GM18951 (cell line): ENCODE measurements around the gene GLS2.
A peak's percentile ranks its signal among the peaks of the same experiment; 100 is the strongest.
"Not testable (repeated sequence)": the region's sequence is repeated elsewhere in the genome, so short reads cannot be mapped to it uniquely, and the experiment has no call there.

ENCODE experiments used
- POLR2A ChIP-seq: IDR thresholded peaks from 4 replicates; pipeline ENCODE4 v1.6.1; 2011; ENCODE audit warnings: mild to moderate bottlenecking; ENCODE audit not compliant: insufficient read length, insufficient read depth; ENCODE audit errors: extremely low read depth
- in situ Hi-C: fragments of 300-500 bp; cut with MboI; formaldehyde crosslinking; loops from one replicate; pipeline ENCODE4 v1.12.0; 2022; ENCODE audit warnings: low sequenced_read_pairs, mixed read lengths, inconsistent platforms; ENCODE audit not compliant: unreplicated experiment

The GLS2 gene

DNA sequence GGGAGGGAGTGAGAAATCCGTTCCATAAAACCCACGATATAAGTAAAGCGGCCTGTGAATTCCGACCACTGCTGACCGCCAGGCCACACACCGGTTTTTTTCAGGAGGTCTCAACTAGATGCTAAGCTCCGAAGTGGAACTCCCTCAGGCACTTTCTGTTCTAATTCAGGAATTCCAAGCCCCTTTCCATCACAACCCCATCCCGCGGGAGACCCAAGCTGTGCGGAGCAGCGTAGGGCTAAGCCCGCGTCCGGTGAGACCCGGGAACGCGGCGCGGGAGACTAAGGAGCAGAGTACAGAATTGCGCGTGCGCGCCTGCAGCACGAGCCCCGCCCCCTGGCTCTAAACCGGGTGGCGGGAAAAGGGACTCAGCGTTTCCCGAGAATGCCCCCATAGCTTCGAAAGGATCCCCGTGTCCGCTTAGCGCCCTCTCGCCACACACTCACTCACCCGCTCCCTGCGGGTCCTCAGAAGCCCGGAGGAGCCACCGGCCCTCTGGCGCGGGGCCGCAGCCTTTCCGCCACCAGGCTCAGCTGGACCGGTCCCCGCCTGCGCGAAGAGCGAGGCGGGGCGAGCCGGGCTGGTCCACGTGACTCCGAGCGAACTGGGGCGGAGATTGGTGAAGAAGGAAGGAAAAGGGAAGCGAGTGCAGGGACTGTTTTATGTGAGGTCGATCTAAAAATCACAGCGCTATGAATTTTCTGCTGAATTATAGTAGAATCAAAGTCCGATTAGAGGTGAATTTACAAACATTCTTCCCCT, 38.9 kb downstream of the GLS2 start, which contains the start of gene TIMELESS:
TSS of gene TIMELESS (minus strand) at position 567 of the 762 bp plus-strand sequence. CDS start 15,256 bp downstream, outside the sequence.
- in situ Hi-C loops: no loop called here
- peak; percentile 89 for TF ChIP-seq POLR2A

DNA sequence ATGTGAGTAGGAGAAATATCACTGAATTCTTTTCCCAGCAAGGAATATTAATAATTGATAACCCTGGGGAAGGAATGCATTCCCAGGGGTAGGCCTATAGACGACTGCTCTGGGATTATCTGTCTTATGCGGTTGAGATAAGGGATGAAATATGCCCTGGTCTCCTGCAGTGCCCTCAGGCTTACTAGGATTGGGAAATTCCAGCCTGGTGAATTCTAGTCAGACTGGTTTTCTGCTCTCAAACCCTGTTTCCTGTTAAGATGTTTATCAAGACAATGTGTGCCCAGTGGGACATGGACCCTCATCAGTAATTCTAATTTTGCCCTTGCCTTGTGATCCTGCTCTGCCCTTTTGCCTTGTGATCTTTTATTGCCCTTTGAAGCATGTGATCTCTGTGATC, 44.8 kb downstream of the GLS2 start:
- in situ Hi-C loops: not testable (repeated sequence)

DNA sequence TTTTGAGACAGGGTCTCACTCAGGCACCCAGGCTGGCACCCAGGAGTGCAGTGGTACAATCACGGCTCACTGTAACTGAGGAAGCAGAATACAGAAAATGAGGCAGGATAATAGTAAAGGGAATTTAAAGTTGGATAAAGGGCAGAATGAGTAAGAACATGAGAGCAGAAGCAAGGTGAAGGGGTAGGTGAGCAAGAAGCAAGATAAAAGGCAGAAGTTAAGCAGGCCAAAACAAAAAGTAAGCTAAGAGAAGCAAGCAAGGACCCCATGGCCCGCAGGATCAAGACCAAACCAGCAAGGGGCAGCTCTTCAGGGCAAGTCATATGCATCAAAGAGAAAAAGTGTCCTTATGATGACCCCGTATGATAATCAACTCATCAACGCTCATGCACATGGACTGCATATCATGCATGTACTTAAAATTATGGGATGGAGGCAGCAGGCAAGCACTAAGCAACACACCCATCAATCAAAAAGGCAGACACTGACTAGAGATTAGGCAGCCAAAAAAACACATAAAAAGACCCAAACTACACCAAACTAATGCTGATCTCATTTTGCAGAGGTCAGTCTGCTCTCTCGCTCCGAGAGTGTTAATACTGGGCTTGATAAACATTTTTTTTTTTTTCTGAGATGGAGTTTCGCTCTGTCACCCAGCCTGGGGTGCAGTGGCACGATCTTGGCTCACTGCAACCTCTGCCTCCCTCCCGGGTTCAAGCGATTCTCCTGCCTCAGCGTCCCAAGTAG, 50.4 kb downstream of the GLS2 start:
- in situ Hi-C loops: no loop called here
- TF ChIP-seq POLR2A: no peak

DNA sequence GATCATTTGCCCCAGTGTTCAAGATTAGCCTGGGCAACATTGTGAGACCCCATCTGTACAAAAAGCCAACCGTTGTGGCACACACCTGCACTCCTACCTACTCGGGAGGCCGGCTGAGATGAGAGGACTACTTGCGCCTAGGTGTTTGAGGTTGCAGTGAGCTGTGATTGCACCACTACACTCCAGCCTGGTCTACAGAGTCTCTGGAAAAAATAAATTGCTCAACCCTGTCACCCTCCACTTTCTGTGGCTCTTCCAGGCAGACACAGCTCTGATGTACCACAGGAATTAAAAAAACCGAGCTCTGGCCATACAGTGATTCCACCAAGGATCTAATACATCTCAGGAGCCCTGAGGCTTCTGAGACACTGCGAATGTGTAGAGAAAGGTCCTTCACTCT, 53.1 kb downstream of the GLS2 start:
- in situ Hi-C loops: no loop called here
- no peak for TF ChIP-seq POLR2A

DNA sequence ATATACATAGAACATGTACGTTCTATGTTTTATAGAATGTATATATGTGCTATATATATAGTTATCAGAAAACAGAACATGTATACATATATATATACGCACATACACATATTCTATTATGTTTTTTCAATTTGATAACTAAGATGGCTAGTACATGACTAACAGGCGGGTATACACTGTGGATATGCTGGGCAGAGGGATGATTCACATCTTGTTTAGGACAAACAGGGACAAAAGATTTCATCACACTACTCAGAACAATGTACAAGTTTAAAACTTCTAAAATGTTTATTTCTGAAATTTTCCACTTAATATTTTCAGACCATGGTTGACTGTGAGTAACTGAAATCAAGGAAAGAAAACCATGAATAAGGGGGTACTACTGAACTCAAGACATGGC, 56.1 kb downstream of the GLS2 start:
- in situ Hi-C loops: no loop called here
- no peak for TF ChIP-seq POLR2A

DNA sequence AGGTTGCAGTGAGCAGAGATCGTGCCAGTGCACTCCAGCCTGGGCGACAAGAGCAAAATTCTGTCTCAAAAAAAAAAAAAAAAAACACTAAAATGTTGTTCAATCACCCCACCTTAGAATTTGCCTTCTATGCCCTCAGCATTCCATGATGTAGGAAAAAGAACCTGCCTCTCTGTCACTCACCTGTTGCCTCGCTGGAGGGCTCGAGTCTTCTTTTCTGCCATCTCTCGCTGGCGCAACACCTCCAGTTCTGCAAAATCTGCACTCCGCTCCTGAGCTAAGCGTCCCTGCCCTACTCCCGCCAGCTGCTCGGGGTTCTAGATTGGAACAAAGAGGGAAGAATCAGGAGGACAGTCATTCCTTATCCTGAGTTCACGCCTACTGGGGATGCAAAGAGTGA, 56.7 kb downstream of the GLS2 start:
- in situ Hi-C loops: no loop called here
- no peak for TF ChIP-seq POLR2A

DNA sequence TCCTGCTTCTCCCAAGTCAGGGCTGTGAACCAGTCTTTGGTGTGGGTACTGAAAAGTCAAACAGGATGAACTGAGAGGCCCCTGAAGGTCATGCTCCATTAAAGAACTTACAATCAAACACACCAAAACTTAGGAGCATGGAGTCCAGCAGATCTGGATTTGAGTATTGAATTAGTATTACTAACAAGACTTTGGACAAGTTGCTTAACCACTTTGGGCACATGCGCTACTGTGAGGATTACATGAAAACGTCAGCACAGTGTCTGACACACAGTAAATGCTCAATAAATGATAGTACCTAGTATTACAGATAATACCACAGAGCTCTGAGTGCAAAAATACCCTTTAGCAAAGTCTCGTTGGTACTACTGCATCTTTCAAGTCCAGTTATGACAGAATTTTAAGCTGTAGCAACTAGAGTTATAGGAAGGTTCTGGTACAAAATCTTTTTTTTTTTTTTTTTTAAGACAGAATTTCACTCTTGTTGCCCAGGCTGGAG, 62.0 kb downstream of the GLS2 start:
- TF ChIP-seq POLR2A: no peak
- in situ Hi-C loops: no loop called here

DNA sequence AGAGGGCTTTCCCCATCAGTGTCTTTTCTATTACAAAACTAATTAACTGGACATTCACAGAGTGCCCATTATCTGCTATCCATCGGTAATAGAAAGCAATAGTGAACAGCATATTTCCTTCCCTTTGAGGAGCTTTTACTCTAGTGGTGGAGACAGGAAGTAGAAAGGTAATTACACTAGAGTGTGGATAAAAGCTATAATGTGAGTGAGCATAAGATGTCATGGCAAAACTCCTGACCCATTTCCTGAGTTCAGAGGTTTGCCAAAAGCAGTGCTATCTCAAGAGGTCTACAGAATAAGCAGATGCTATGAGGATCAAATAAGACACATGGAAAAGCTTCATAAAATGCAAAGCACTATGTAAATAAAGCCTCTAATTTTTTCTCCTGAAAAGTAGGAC, 62.8 kb downstream of the GLS2 start:
- TF ChIP-seq POLR2A: no peak
- in situ Hi-C loops: no loop called here
